GM21576 (cell line): ENCODE measurements around the gene VSX1.
A peak's percentile ranks its signal among the peaks of the same experiment; 100 is the strongest.

Source experiments
- ATAC-seq: cut with Tn5 transposase; IDR thresholded peaks from one replicate; pipeline ENCODE4 v1.9.1; 2021; ENCODE audit warnings: mild to moderate bottlenecking, moderate library complexity; ENCODE audit not compliant: unreplicated experiment

VSX1 gene

GRCh38 chr20:25081730-25082497 is at the start of gene VSX1:
Gene VSX1 (minus strand): TSS chr20:25082141. CDS start chr20:25082096, 45 bp downstream.
- ATAC-seq = no peak

DNA sequence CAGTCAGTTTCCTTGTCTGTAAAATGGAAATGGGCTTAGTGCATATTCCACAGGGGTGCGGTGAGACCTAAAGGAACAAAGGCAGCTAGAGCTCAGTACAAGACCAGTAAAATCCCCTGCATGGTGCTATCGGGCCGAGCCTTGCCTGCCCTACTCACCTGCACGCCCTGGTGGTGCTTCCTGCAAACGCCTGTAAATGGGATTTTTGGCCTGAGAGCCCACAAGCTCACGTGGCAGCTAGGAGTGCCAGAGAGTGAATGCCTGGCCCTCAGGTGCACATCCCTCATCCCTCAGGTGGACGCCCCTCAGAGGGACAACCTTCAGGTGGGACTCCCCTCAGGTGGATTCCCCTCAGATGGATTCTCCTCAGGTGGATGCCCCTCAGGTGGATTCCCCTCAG is 48.0 kb upstream of the VSX1 start:
- no peak for ATAC-seq

DNA sequence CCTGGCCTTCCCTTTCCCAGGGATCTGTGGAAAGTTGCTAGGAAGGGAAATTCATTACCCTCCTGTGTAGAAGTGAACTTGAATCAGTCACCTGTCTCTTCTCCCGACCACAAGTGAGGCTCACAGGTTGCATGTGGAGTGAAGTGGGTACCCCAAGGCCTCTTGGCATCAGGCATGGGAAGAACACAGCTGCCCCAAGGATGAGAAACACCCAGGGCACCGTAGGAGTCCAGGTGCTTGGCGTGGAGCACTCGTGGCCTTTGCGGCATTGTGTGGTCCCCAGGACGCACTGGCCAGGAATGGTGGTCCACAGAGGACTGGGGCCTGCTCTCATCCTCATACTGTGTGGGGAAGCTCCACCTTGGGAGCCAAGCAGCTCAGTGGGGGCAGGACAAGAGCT is 47.5 kb upstream of the VSX1 start:
- ATAC-seq = no peak

- no peak for ATAC-seq
Measured at GRCh38 chr20:25128649-25129048, 46.7 kb upstream of the VSX1 start.

GRCh38 chr20:25127761-25128537 is 46.0 kb upstream of the VSX1 start:
- ATAC-seq = no peak

DNA sequence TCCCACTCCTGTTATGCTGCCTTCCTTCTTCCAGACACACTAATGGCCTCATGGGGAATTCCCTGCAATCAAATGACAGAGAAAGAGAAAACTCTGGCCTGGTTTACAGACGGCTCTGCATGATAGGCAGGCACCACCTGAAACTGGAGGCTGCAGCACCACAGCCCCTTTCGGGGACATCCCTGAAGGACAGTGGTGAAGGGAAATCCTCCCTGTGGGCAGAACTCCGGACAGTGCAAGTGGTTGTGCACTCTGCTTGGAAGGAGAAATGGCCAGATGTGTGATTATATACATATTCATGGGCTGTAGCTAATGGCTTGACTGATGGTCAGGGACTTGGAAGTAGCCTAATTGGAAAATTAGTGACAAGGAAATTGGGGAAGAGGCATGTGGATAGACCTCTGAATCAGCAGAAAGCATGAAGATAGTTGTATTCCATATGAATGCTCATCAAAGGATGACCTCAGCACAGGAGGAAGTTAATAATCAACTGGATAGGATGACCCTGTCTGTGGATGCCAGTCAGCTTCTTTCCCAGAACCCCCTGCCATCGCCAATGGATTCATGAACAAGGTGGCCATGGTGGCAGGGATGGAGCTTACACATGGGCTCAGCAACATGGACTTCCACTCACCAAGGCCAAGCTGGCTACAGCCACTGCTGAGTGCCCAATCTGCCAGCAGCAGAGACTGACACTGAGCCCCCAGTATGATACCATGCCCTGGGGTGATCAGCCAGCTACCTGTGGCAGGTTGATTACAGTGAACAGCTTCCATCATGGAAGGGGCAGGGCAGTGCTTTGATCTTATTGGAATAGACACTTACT is 44.5 kb upstream of the VSX1 start:
- ATAC-seq = no peak

DNA sequence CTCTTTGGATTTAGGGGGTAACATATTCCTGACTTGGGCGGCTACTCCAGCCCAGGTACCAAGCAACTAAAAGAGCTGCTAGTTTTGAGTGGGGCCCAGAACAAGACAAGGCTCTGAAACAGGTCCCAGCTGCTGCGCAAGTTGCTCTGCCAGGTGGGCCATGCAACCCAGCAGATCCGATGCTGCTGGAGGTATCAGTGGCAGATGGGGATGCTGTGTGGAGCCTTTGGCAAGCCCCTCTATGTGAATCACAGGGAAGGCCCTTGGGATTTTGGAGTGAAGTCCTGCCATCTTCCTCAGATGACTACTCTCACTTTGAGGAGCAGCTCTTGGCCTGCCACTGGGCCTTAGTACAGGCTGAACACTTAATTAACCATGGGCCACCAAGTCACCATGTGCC is 43.7 kb upstream of the VSX1 start:
- ATAC-seq = no peak

- no peak for ATAC-seq
Measured at GRCh38 chr20:25120920-25121319, 39.0 kb upstream of the VSX1 start.

DNA sequence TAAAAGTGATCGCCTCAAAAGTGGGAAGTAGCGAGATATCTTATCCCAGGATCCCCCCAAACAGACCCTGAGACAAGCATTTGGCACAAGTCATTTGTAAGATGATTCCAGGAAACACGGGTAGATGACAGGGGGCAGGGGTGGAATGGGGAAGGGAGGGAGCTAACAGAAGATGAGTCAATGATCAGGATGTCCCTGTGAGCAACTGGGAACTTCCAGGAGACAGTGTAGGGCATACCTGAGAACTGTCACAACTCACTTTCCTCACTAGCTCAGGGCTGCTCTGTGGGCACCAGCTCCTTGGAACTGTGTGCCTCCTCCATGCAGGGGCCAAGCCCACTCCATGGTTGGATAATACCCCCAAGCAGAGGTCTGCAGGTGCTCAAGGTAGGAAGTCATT is 38.5 kb upstream of the VSX1 start:
- ATAC-seq = no peak

GRCh38 chr20:25118529-25118928 is 36.6 kb upstream of the VSX1 start:
- ATAC-seq = no peak

DNA sequence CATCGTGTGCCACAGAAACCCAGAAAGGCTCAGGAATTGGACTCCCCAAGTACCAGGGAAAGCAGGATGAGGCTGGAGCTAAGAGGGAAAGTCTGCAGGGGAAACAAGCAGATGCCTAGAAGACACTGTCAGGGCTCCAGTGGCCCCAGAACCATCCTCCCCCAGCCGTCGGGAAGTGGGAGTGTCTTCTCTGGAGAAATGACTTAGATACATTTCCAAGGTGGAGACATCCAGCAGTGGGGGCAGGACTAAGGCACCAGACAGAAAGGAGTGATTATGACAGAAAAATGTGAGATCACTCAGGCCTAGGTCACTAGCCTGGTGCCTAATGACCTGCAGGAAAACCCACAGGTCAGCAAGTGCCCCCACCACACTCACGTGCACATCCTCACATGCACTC is 36.0 kb upstream of the VSX1 start:
- ATAC-seq = no peak

DNA sequence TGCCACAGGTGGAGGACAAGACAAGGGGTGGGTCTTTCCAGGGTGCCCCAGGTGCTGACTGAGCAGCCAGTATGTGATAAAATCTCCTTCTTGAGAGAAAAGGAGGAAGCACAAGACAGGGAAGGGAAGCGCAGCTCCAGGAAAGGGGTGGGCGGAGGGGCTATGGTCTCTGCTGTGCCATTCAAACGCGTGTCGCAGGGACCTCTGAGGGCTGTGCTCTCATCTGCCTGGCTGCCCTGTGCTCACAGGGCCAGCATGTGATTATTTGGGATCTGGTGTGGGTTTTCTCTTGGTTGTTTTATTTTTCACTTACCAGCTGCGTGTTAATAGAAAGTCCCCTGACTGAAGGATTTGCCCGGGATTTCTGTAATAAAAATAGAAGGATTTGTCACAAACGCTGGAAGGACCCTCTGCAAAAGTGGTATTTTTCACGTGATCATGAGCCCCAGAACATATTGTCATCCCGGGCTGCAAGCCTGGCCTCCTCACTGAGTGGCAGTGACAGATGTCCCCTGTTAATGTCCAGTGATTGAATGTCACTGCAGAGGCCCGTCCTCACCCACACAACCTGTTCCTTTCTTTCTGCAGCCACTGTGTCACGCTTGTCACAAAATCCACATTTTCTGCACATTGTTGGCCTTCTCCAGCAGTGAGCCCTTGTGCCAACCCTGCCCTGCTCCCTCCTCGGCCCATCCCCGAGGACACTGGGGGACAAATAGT is 35.0 kb upstream of the VSX1 start:
- ATAC-seq = no peak

DNA sequence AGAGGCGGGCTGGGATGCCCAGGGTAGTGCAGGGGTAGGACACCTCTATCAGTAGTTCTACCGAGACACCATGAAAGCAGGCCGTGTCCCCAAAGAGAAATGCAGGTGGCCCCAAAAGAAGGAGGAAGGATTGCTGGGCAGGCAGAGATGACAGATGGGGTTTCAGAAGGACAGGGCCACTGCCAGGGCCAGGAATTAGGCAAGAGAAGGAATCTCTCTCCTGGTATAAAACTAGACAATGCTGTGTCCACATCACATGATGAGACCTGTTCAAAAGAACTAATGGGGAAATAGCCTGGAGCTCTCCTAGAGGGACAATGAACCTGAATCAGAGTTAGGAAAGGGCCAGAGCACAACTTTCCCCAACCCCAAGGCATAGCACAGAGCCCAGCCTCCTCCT is 21.6 kb upstream of the VSX1 start:
- no peak for ATAC-seq

GRCh38 chr20:25100914-25101313 is 19.0 kb upstream of the VSX1 start:
- ATAC-seq = no peak

DNA sequence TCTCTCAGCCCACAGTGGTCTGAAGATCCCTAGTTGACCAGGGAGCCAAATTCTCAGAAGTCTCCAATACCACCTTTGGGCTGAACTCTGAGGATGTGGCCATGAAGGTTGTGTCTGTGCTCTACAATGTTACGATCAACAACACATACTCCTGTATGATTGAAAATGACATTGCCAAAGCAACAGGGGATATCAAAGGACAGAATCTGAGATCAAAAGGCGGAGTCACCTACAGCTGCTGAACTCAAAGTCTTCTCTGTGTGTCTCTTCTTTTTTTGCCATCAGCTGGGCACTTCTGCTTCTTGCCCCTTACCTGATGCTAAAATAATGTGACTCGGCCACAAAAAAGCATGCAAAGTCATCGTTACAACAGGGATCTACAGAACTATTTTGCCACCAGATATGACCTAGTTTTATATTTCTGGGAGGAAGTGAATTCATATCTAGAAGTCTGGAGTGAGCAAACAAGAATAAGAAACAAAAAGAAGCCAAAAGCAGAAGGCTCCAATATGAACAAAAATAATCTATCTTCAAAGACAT is 17.7 kb upstream of the VSX1 start:
- no peak for ATAC-seq

- no peak for ATAC-seq
Measured at GRCh38 chr20:25097498-25097897, 15.6 kb upstream of the VSX1 start.

DNA sequence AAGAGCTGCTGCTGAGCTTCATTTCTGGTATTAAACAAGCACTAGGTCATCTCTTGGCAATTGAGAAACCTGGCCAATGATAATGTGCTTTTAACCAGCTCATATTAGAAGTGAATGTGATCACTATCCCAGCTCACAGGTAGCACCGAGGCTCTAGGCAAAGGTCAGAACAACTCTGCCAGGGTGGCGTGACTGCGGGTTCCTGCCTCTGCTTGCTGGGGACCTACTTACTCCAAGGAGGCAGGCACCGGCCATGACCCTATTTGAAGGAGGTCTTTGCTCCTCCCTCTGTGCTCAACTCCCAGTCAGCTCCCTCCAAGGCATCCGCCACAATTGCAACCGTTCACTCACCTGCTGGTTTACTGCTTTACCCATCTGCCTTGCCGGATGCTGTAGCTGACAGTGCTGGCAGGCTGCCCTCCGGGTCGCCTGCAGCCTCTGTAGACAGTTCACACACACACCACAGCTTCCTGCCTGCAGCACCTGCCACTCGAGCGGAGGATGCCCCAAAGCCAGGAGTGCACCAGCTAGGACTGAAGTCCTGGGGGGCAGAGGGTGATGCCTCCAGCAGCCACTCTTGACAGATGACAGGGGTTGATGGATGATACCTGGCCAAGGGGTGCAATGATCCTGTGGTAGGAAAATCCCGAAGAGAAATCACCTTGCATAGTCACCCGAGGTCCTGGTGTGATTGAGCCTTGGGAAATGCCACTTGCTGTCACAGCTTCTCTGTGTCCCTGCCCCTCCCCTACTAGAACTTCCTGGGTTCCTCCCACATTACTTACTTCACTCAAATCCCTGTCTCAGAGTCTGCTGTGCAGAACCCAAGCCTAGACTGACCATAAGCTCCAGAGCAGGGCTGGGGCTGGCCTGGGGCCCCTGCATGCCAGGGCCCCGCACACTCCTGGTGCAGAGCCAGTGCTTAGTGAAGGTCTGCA is 8.8 kb upstream of the VSX1 start:
- ATAC-seq = peak; percentile 80

DNA sequence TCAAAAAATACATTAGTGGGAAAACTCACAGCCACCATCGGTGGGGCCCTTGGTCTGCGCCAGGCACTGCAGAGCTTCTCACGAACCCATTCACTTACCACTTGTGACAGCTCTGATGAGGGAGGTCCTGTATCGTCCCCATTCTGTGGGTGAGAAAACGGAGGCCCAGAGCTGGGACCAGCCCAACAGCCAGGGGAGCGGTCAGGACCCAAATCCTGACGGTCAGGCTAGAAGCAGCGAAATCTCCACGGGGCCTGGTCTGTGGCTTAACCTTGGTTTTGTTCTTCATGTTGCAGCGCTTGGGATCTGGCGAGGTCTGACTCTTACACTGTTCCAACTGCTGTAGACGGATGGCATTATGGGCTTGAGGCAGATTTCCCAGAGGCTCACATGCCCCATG is 7.7 kb upstream of the VSX1 start:
- no peak for ATAC-seq

DNA sequence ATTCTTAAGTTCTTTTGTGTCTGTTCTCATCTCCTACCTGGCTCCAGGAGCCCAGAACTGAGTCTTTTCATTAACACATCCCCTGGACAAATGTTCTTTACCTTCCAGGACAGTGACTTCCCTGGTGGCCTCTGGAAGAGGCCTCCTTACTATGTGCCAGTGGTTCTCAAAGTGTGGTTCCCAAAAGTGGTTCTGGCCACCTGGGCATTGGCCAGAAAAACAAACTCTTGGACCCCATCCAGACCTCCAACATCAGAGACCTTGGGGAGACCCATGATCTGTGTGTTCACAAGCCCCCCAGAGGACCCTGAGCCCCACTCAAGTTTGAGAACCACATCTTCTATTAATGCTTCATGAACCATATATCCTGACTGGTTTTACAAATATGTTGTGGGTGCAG is 7.2 kb upstream of the VSX1 start:
- no peak for ATAC-seq

DNA sequence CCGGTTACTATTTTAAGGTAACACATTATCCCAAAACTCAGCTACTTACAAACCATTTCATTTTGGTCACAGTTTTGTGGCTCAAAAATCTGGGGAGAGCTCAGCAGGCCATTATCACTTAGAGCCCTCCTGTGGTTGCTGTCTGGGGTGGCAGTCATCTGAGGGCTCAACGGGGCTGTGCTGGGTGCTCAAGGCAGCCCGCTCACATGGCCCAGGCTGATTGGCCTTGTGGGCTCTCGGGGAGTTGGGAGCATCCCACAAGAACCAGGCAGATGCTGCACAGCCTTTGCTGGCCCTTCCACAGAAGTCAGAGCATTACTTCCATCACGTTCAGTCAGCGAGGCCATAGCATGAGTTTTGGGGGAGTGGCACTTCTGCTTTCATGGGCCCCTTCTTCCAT is 6.3 kb upstream of the VSX1 start:
- ATAC-seq = no peak
